Gastroesophageal sphincter (tissue), 4 donors: ENCODE data around the gene ZNF274. TPM values are rescaled to one million over a fixed set of nuclear protein-coding genes. Genes with fewer than 3 reads are reported as not detected.

Experiments used
- ATAC-seq: fragments of 150-250 bp; one replicate; pipeline ENCODE4 v1.9.1; 2016; ENCODE audit warnings: mild to moderate bottlenecking, moderate library complexity
- H3K27ac ChIP-seq, 4 donors: fragments of 200-600 bp; sonication (generic) in 3 of 4; 1 replicate in 3 of 4; 2 replicates in 1 of 4; pipeline ENCODE4 v1.5.1; 2016 to 2019
- H3K27me3 ChIP-seq: fragments of 200-600 bp; sonication (generic); one replicate; pipeline ENCODE4 v1.5.1; 2019
- H3K36me3 ChIP-seq, 2 donors: fragments of 200-600 bp; sonication (generic); one replicate each; pipeline ENCODE4 v1.5.1; 2019; ENCODE audit warnings: control low read depth in 1 of 2
- H3K4me1 ChIP-seq, 3 donors: fragments of 200-600 bp; sonication (generic); 1 replicate in 2 of 3; 2 replicates in 1 of 3; pipeline ENCODE4 v1.5.1; 2016 to 2019; ENCODE audit warnings: control low read depth in 2 of 3
- H3K4me3 ChIP-seq, 2 donors: fragments of 200-600 bp; sonication (generic); one replicate each; pipeline ENCODE4 v1.5.1; 2019; ENCODE audit warnings: mild to moderate bottlenecking in 1 of 2, moderate library complexity in 1 of 2
- H3K9me3 ChIP-seq, 3 donors: fragments of 200-600 bp; sonication (generic); one replicate each; pipeline ENCODE4 v1.5.1; 2017 to 2019; ENCODE audit warnings: control low read depth in 2 of 3
- EP300 ChIP-seq: sonication (generic); formaldehyde crosslinking; IDR thresholded peaks from one replicate; pipeline ENCODE4 v1.6.1; 2017; ENCODE audit warnings: antibody characterized with exemption, mild to moderate bottlenecking
- POLR2A ChIP-seq, 2 donors: fragments of 450-650 bp; IDR thresholded peaks; one replicate each; pipeline ENCODE4 v1.6.1; 2017; ENCODE audit warnings: antibody characterized with exemption in 2 of 2, mild to moderate bottlenecking in 2 of 2, moderate library complexity in 1 of 2
- POLR2AphosphoS5 ChIP-seq: sonication (generic); formaldehyde crosslinking; IDR thresholded peaks from one replicate; pipeline ENCODE4 v1.6.1; 2017; ENCODE audit warnings: antibody characterized with exemption
- WGBS, 2 donors: methylation state at CpG; one replicate each; pipeline ENCODE4 v1.1.5; 2018; ENCODE audit warnings: low coverage in 1 of 2; 5-methylcytosine and 5-hydroxymethylcytosine counted together
- total RNA-seq, 4 donors: library from RNA; depleted of rRNA; stranded (reverse); fragments of >200 nt; gene quantifications; one replicate each; pipeline ENCODE4 v1.1.0, GENCODE V29; 2016
- TF ChIP-seq, protein P1 (sequence below), 4 experiments: fragments of 200-600 bp in 2 of 4; fragments of 450-650 bp in 2 of 4; sonication (generic) in 1 of 4; IDR thresholded peaks; one replicate each; pipeline ENCODE4 v1.5.1; 2017 to 2019; ENCODE audit warnings: antibody characterized with exemption in 4 of 4, mild to moderate bottlenecking in 2 of 4, moderate library complexity in 2 of 4

The ZNF274 gene
- total RNA-seq, 4 donors from 2014 or later, result 17.0 to 23.5 (median 18.6) TPM

DNA sequence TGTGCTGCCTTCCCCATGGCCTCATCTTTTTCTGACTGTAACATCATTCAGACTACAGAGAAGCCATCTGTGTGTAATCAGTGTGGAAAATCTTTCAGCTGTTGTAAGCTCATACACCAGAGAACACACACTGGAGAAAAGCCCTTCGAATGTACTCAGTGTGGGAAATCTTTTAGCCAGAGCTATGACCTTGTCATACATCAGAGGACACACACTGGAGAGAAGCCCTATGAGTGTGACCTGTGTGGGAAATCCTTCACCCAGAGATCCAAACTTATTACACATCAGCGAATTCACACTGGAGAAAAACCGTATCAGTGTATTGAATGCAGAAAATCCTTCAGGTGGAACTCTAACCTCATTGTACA, 78.7 kb downstream of the ZNF274 start:
- ATAC-seq, result no peak
- WGBS, 2 donors, result 90 to 96% methylated on average over 2 to 3 of the region's 3 CpGs
- Histone ChIP-seq H3K36me3 (peaks cover 0 to 100% of the 10 kb centered on the region in 2 donors), H3K4me1 (no peaks in the 10 kb centered on the region), H3K27me3 (no peaks in the 10 kb centered on the region), H3K9me3 (peaks cover 13 to 100% (median 54%) of the 10 kb centered on the region in 3 donors), H3K27ac (no peak overlapping the region), H3K4me3 (no peak overlapping the region)
- no peak for TF ChIP-seq POLR2A (IDR thresholded peaks at IDR 0.05)
- TF ChIP-seq, protein P1, sequence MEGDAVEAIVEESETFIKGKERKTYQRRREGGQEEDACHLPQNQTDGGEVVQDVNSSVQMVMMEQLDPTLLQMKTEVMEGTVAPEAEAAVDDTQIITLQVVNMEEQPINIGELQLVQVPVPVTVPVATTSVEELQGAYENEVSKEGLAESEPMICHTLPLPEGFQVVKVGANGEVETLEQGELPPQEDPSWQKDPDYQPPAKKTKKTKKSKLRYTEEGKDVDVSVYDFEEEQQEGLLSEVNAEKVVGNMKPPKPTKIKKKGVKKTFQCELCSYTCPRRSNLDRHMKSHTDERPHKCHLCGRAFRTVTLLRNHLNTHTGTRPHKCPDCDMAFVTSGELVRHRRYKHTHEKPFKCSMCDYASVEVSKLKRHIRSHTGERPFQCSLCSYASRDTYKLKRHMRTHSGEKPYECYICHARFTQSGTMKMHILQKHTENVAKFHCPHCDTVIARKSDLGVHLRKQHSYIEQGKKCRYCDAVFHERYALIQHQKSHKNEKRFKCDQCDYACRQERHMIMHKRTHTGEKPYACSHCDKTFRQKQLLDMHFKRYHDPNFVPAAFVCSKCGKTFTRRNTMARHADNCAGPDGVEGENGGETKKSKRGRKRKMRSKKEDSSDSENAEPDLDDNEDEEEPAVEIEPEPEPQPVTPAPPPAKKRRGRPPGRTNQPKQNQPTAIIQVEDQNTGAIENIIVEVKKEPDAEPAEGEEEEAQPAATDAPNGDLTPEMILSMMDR (IDR thresholded peaks at IDR 0.05), result no peak
- no peak for TF ChIP-seq POLR2AphosphoS5
- no peak for TF ChIP-seq EP300

DNA sequence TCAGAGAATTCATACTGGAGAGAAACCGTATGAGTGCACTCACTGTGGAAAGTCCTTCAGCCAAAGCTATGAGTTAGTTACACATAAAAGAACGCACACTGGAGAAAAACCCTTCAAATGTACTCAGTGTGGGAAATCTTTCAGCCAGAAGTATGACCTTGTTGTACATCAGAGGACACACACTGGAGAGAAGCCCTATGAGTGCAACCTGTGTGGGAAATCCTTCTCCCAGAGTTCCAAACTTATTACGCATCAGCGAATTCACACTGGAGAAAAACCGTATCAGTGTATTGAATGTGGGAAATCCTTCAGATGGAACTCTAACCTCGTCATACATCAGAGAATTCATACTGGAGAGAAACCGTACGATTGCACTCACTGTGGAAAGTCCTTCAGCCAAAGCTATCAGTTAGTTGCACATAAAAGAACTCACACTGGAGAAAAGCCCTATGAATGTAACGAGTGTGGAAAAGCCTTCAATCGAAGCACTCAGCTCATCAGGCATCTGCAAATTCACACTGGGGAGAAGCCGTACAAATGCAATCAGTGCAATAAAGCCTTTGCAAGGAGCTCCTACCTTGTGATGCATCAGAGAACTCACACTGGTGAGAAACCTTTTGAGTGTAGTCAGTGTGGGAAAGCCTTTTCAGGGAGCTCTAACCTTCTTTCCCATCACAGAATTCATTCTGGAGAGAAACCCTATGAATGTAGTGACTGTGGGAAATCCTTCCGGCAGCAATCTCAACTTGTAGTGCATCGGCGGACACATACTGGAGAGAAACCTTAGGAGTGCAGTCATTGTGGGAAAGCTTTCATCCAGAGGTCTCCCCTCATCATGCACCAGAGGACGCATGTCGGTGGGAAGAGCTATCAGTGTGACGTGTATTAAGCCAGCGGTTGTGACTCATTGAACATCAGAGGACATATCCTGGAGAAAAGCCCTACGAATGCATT, 79.4 kb downstream of the ZNF274 start:
- H3K9me3 ChIP-seq, result peaks cover 13 to 100% (median 54%) of the 10 kb centered on the region in 3 donors
- H3K4me1 ChIP-seq, result no peaks in the 10 kb centered on the region
- 87 to 96% methylated on average over 12 to 17 of the region's 19 CpGs for WGBS, 2 donors
- no peak for ATAC-seq
- peaks cover 0 to 100% of the 10 kb centered on the region in 2 donors for H3K36me3 ChIP-seq
- no peak overlapping the region for H3K27ac ChIP-seq
- H3K4me3 ChIP-seq, result no peak overlapping the region
- no peaks in the 10 kb centered on the region for H3K27me3 ChIP-seq
- TF ChIP-seq POLR2A (IDR thresholded peaks at IDR 0.05) (no peak), POLR2AphosphoS5 (no peak), EP300 (no peak)
- TF ChIP-seq, protein P1 (IDR thresholded peaks at IDR 0.05), result no peak

DNA sequence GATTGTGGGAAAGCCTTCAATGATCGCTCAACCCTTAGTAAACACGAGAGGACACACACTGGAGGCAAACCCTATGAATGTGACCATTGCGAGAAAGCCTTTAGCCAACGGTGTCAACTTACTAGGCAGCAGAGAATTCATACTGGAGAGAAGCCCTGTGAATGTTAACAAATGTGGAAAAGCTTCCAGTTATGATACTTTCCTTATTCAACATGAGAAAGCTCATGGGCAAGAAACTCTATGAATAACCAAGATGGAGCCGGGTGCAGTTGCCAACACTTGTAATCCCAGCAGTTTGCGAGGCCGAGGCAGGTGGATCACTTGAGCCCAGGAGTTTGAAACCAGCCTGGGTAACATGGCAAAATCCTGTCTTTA, 80.0 kb downstream of the ZNF274 start:
- 92 to 98% methylated on average over 2 to 7 of the region's 7 CpGs for WGBS, 2 donors
- peaks cover 13 to 100% (median 49%) of the 10 kb centered on the region in 3 donors for H3K9me3 ChIP-seq
- H3K4me3 ChIP-seq, result no peak overlapping the region
- no peaks in the 10 kb centered on the region for H3K27me3 ChIP-seq
- TF ChIP-seq EP300, result no peak
- TF ChIP-seq, protein P1 (IDR thresholded peaks at IDR 0.05), result no peak
- no peak for TF ChIP-seq POLR2A (IDR thresholded peaks at IDR 0.05)
- TF ChIP-seq POLR2AphosphoS5, result no peak
- H3K36me3 ChIP-seq, result peaks cover 0 to 100% of the 10 kb centered on the region in 2 donors
- no peaks in the 10 kb centered on the region for H3K4me1 ChIP-seq
- H3K27ac ChIP-seq, result no peak overlapping the region
- ATAC-seq, result no peak

Other genes with a start within 250 kb of the ZNF274 start
- gene ZNF418, start 247.7 kb upstream of the ZNF274 start, total RNA-seq, result 10 to 100 TPM; 10.4 to 28.5 (median 13.9) TPM
- 1 to 10 TPM; 4.2 to 8.6 (median 5.2) TPM for gene ZNF256, start 235.4 kb upstream of the ZNF274 start, total RNA-seq
- 1 to 10 TPM in 1 of 4 donors, not detected in 3; 4.8 TPM for gene C19orf18, start 208.5 kb upstream of the ZNF274 start, total RNA-seq
- 10 to 100 TPM in 3 of 4 donors, 1 to 10 TPM in 1; 6.0 to 49.0 (median 18.8) TPM for gene ZNF606, start 180.2 kb upstream of the ZNF274 start, total RNA-seq
- gene ZSCAN1, start 149.0 kb upstream of the ZNF274 start, total RNA-seq, result not detected
- gene ZNF135, start 123.8 kb upstream of the ZNF274 start, total RNA-seq, result 1 to 10 TPM; 5.8 to 9.0 (median 7.5) TPM
- gene ZSCAN18, start 84.8 kb upstream of the ZNF274 start, total RNA-seq, result 100 to 1,000 TPM in 3 of 4 donors, 10 to 100 TPM in 1; 82.4 to 144 (median 123) TPM
- gene ZNF329, start 32.3 kb upstream of the ZNF274 start, total RNA-seq, result 10 to 100 TPM in 2 of 4 donors, 1 to 10 TPM in 2; 8.4 to 14.8 (median 11.7) TPM
- 10 to 100 TPM; 25.4 to 54.6 (median 34.6) TPM for gene ZNF544, start 45.9 kb downstream of the ZNF274 start, total RNA-seq
- gene ZNF8, start 95.9 kb downstream of the ZNF274 start, total RNA-seq, result 10 to 100 TPM in 2 of 4 donors, 1 to 10 TPM in 2; 5.6 to 11.6 (median 9.5) TPM
- gene ERVK3-1, start 122.3 kb downstream of the ZNF274 start, total RNA-seq, result 10 to 100 TPM; 31.7 to 67.2 (median 41.5) TPM
- gene ZSCAN22, start 143.9 kb downstream of the ZNF274 start, total RNA-seq, result 1 to 10 TPM; 2.4 to 4.8 (median 2.9) TPM
- 10 to 100 TPM in 1 of 4 donors, 1 to 10 TPM in 3; 2.3 to 20.7 (median 7.5) TPM for gene A1BG, start 170.4 kb downstream of the ZNF274 start, total RNA-seq
- gene ZNF497, start 179.7 kb downstream of the ZNF274 start, total RNA-seq, result 1 to 10 TPM in 3 of 4 donors, under 1 TPM in 1; 0.77 to 2.2 (median 1.6) TPM
- gene ZNF837, start 198.0 kb downstream of the ZNF274 start, total RNA-seq, result 1 to 10 TPM in 3 of 4 donors, under 1 TPM in 1; 0.99 to 3.7 (median 2.4) TPM
- gene RPS5, start 204.2 kb downstream of the ZNF274 start, total RNA-seq, result 1,000 to 10,000 TPM in 3 of 4 donors, 100 to 1,000 TPM in 1; 841 to 2,040 (median 1,635) TPM
- 1 to 10 TPM in 1 of 4 donors, not detected in 3; 1.5 TPM for gene RNF225, start 212.6 kb downstream of the ZNF274 start, total RNA-seq
- gene ZNF584, start 225.6 kb downstream of the ZNF274 start, total RNA-seq, result 10 to 100 TPM; 10.9 to 17.6 (median 12.6) TPM